Measurements from ENCODE around the gene PLB1. TPM values are rescaled to one million over a fixed set of nuclear protein-coding genes. Genes with fewer than 3 reads are reported as not detected.

Gene PLB1
- total RNA-seq, 1 donor from 2014 or later = 0.75 TPM

GRCh38 chr2:28642796-28643195 is 146.9 kb downstream of the PLB1 start:
- no peaks in the 10 kb centered on the region for H3K36me3 Mint-ChIP-seq (ENCODE audit: low read depth)
- intact Hi-C loops (cut with micrococcal nuclease) = loop anchor here (2.0 kb wide), 1 partner anchor 14 kb away; no protein-coding TSS in a partner anchor

GRCh38 chr2:28643327-28643726 is 147.5 kb downstream of the PLB1 start:
- no peak overlapping the region for H3K4me3 Mint-ChIP-seq
- no peaks in the 10 kb centered on the region for H3K36me3 Mint-ChIP-seq (ENCODE audit: low read depth)
- H3K9me3 Mint-ChIP-seq = no peaks in the 10 kb centered on the region
- no peaks in the 10 kb centered on the region for H3K27me3 Mint-ChIP-seq (ENCODE audit: insufficient read depth)
- no peak overlapping the region for H3K27ac Mint-ChIP-seq
- intact Hi-C loops (cut with micrococcal nuclease) = loop anchor here (2.0 kb wide), 1 partner anchor 13 kb away; no protein-coding TSS in a partner anchor
- no peak for DNase-seq (ENCODE audit: low spot score)
- H3K4me1 Mint-ChIP-seq (ENCODE audit: low read depth) = peaks cover 23% of the 10 kb centered on the region

More at GRCh38 chr2:28642796-28643195, 146.9 kb downstream of the PLB1 start:
- H3K9me3 Mint-ChIP-seq = no peaks in the 10 kb centered on the region
- no peak overlapping the region for H3K27ac Mint-ChIP-seq
- DNase-seq (ENCODE audit: low spot score) = no peak
- no peak overlapping the region for H3K4me3 Mint-ChIP-seq
- no peaks in the 10 kb centered on the region for H3K27me3 Mint-ChIP-seq (ENCODE audit: insufficient read depth)
- peaks cover 23% of the 10 kb centered on the region for H3K4me1 Mint-ChIP-seq (ENCODE audit: low read depth)

GRCh38 chr2:28643911-28644334 is 148.1 kb downstream of the PLB1 start:
- H3K9me3 Mint-ChIP-seq = no peaks in the 10 kb centered on the region
- DNase-seq (ENCODE audit: low spot score) = no peak
- H3K27me3 Mint-ChIP-seq (ENCODE audit: insufficient read depth) = no peaks in the 10 kb centered on the region
- no peak overlapping the region for H3K4me3 Mint-ChIP-seq
- peaks cover 26% of the 10 kb centered on the region for H3K4me1 Mint-ChIP-seq (ENCODE audit: low read depth)
- intact Hi-C loops (cut with micrococcal nuclease) = loop anchor here (2.0 kb wide), 1 partner anchor 13 kb away; no protein-coding TSS in a partner anchor
- no peaks in the 10 kb centered on the region for H3K36me3 Mint-ChIP-seq (ENCODE audit: low read depth)
- no peak overlapping the region for H3K27ac Mint-ChIP-seq

DNA sequence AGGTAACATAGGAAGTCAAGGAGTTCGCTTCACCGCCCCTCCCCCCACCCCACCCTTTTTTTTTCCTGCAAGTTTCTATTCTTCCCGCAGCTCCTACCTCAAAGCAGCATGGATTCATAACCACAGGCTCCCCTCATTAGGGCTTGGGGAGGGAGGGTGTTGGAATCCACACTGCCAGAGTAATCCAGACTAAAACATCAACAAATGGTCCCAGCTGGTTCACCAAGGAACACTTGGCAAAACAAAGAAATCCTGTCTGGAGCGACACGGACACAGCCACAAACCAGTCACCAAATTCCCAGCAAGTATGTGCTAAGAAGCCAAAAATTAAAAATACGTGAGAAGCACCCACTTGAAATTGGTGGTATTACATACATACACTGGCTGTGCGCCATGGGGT is 148.9 kb downstream of the PLB1 start:
- DNase-seq (ENCODE audit: low spot score) = no peak
- intact Hi-C loops (cut with micrococcal nuclease) = loop anchor here (5.0 kb wide), 1 partner anchor 32 kb away; no protein-coding TSS in a partner anchor
- H3K4me3 Mint-ChIP-seq = no peak overlapping the region
- no peaks in the 10 kb centered on the region for H3K9me3 Mint-ChIP-seq
- no peak overlapping the region for H3K27ac Mint-ChIP-seq
- H3K4me1 Mint-ChIP-seq (ENCODE audit: low read depth) = peaks cover 26% of the 10 kb centered on the region
- H3K36me3 Mint-ChIP-seq (ENCODE audit: low read depth) = no peaks in the 10 kb centered on the region
- no peaks in the 10 kb centered on the region for H3K27me3 Mint-ChIP-seq (ENCODE audit: insufficient read depth)

GRCh38 chr2:28645553-28645952 is 149.7 kb downstream of the PLB1 start:
- Mint-ChIP-seq H3K27ac (no peak overlapping the region), H3K36me3 (ENCODE audit: low read depth) (no peaks in the 10 kb centered on the region), H3K9me3 (no peaks in the 10 kb centered on the region), H3K4me1 (ENCODE audit: low read depth) (peaks cover 29% of the 10 kb centered on the region), H3K4me3 (no peak overlapping the region), H3K27me3 (ENCODE audit: insufficient read depth) (no peaks in the 10 kb centered on the region)
- intact Hi-C loops (cut with micrococcal nuclease) = loop anchor here (5.0 kb wide), 1 partner anchor 33 kb away; no protein-coding TSS in a partner anchor
- DNase-seq (ENCODE audit: low spot score) = no peak

GRCh38 chr2:28647682-28648081 is 151.8 kb downstream of the PLB1 start:
- H3K36me3 Mint-ChIP-seq (ENCODE audit: low read depth) = no peaks in the 10 kb centered on the region
- no peaks in the 10 kb centered on the region for H3K27me3 Mint-ChIP-seq (ENCODE audit: insufficient read depth)
- no peak overlapping the region for H3K4me3 Mint-ChIP-seq
- intact Hi-C loops (cut with micrococcal nuclease) = loop anchor here (2.0 to 5.0 kb wide), 2 partner anchors 35 to 103 kb away; partner anchors contain the start of gene PPP1CB
- no peak overlapping the region for H3K27ac Mint-ChIP-seq
- H3K4me1 Mint-ChIP-seq (ENCODE audit: low read depth) = peaks cover 37% of the 10 kb centered on the region
- no peak for DNase-seq (ENCODE audit: low spot score)
- H3K9me3 Mint-ChIP-seq = no peaks in the 10 kb centered on the region

- Mint-ChIP-seq H3K4me1 (ENCODE audit: low read depth) (peaks cover 39% of the 10 kb centered on the region), H3K27me3 (ENCODE audit: insufficient read depth) (no peaks in the 10 kb centered on the region), H3K4me3 (no peak overlapping the region), H3K27ac (peak overlapping the region; percentile 49), H3K36me3 (ENCODE audit: low read depth) (no peaks in the 10 kb centered on the region), H3K9me3 (no peaks in the 10 kb centered on the region)
- intact Hi-C loops (cut with micrococcal nuclease) = loop anchor here (2.0 to 5.0 kb wide), 2 partner anchors 36 to 103 kb away; partner anchors contain the start of gene PPP1CB
- DNase-seq (ENCODE audit: low spot score) = no peak
These were observed 152.3 kb downstream of the PLB1 start for GRCh38 chr2:28648147-28648546.

DNA sequence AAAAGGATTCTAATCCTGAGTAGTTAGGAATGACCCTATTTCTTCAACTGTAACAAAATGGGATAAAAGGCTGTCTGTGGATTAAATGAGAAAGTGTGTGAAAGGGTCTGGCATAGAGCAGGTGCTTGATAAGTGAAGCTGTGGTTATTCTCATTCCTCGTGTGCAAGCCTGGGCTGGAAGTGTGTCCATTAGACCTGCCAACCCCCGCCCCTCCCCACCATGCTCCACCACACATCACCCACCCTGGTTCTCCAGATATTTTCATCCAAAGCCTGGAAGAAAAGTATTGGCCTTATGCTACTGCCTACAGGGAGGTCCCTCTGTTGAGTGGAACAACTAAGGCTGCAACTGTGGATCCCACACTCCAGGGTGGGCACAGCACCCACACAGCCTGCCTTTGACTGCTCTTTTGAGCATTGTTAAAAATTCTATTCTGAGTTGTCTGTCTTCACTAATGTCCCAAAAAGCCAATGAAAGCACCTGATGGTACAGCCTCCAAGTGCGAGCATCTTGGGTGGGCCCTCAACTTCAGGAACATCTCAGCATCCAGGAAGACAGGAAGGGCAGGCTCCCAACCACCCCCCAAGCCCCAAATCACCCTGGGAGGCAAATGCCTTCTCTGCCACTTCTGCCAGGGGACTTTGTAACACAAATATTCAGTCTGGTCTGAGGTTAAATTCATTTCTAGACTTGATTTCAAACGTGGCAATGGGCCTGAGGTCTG is 153.0 kb downstream of the PLB1 start:
- peaks cover 39% of the 10 kb centered on the region for H3K4me1 Mint-ChIP-seq (ENCODE audit: low read depth)
- no peaks in the 10 kb centered on the region for H3K27me3 Mint-ChIP-seq (ENCODE audit: insufficient read depth)
- DNase-seq (ENCODE audit: low spot score) = no peak
- H3K4me3 Mint-ChIP-seq = no peak overlapping the region
- H3K36me3 Mint-ChIP-seq (ENCODE audit: low read depth) = no peaks in the 10 kb centered on the region
- peak overlapping the region; percentile 71 for H3K27ac Mint-ChIP-seq
- no peaks in the 10 kb centered on the region for H3K9me3 Mint-ChIP-seq
- intact Hi-C loops (cut with micrococcal nuclease) = loop anchor here (1.0 to 5.0 kb wide), 6 partner anchors 28 to 102 kb away; partner anchors contain the start of gene PPP1CB

GRCh38 chr2:28649481-28650265 is 153.8 kb downstream of the PLB1 start:
- intact Hi-C loops (cut with micrococcal nuclease) = loop anchor here (1.0 to 5.0 kb wide), 6 partner anchors 28 to 101 kb away; partner anchors contain the start of gene PPP1CB
- Mint-ChIP-seq H3K36me3 (ENCODE audit: low read depth) (no peaks in the 10 kb centered on the region), H3K9me3 (no peaks in the 10 kb centered on the region), H3K27ac (peak overlapping the region; percentile 84), H3K4me1 (ENCODE audit: low read depth) (peaks cover 48% of the 10 kb centered on the region), H3K27me3 (ENCODE audit: insufficient read depth) (no peaks in the 10 kb centered on the region), H3K4me3 (no peak overlapping the region)
- DNase-seq (ENCODE audit: low spot score) = no peak

- H3K27me3 Mint-ChIP-seq (ENCODE audit: insufficient read depth) = no peaks in the 10 kb centered on the region
- H3K4me1 Mint-ChIP-seq (ENCODE audit: low read depth) = peaks cover 53% of the 10 kb centered on the region
- H3K36me3 Mint-ChIP-seq (ENCODE audit: low read depth) = peaks cover 2% of the 10 kb centered on the region
- DNase-seq (ENCODE audit: low spot score) = no peak
- peak overlapping the region; percentile 84 for H3K27ac Mint-ChIP-seq
- no peaks in the 10 kb centered on the region for H3K9me3 Mint-ChIP-seq
- intact Hi-C loops (cut with micrococcal nuclease) = no loop called here
- no peak overlapping the region for H3K4me3 Mint-ChIP-seq
These were observed 154.4 kb downstream of the PLB1 start for GRCh38 chr2:28650266-28650584.

- H3K4me3 Mint-ChIP-seq = no peak overlapping the region
- no peak overlapping the region for H3K27ac Mint-ChIP-seq
- peaks cover 2% of the 10 kb centered on the region for H3K36me3 Mint-ChIP-seq (ENCODE audit: low read depth)
These were observed 156.4 kb downstream of the PLB1 start for GRCh38 chr2:28652217-28652616.

GRCh38 chr2:28653892-28654662 is 158.2 kb downstream of the PLB1 start:
- H3K4me1 Mint-ChIP-seq (ENCODE audit: low read depth) = peaks cover 68% of the 10 kb centered on the region
- H3K9me3 Mint-ChIP-seq = peaks cover 4% of the 10 kb centered on the region
- intact Hi-C loops (cut with micrococcal nuclease) = no loop called here

More at GRCh38 chr2:28652217-28652616, 156.4 kb downstream of the PLB1 start:
- no peak for DNase-seq (ENCODE audit: low spot score)
- H3K27me3 Mint-ChIP-seq (ENCODE audit: insufficient read depth) = peaks cover 2% of the 10 kb centered on the region
- intact Hi-C loops (cut with micrococcal nuclease) = no loop called here
- peaks cover 68% of the 10 kb centered on the region for H3K4me1 Mint-ChIP-seq (ENCODE audit: low read depth)
- H3K9me3 Mint-ChIP-seq = peaks cover under 1% of the 10 kb centered on the region

More at GRCh38 chr2:28653892-28654662, 158.2 kb downstream of the PLB1 start:
- Mint-ChIP-seq H3K27me3 (ENCODE audit: insufficient read depth) (peaks cover 5% of the 10 kb centered on the region), H3K27ac (no peak overlapping the region), H3K36me3 (ENCODE audit: low read depth) (peaks cover 5% of the 10 kb centered on the region), H3K4me3 (no peak overlapping the region)
- DNase-seq (ENCODE audit: low spot score) = no peak
